ENCODE data around the gene NARF.
"Not testable (repeated sequence)": the region's sequence is repeated elsewhere in the genome, so short reads cannot be mapped to it uniquely, and the experiment has no call there.

Gene NARF

GRCh38 chr17:82449131-82449882, 9.2 kb upstream of the NARF start:
- peak; percentile 61 to 72 for DNase-seq

- peak; percentile 52 to 58 for DNase-seq
Observed at GRCh38 chr17:82449883-82450356, 8.6 kb upstream of the NARF start.

- DNase-seq = peak; percentile 95 to 96
Observed at GRCh38 chr17:82450357-82451106, 8.0 kb upstream of the NARF start, which contains the start of gene CYBC1. Gene CYBC1 (minus strand): TSS chr17:82450752. CDS start chr17:82449254, 1,498 bp downstream.

GRCh38 chr17:82452162-82452561, 6.4 kb upstream of the NARF start:
- DNase-seq = no peak

GRCh38 chr17:82453151-82453550, 5.4 kb upstream of the NARF start:
- DNase-seq = not testable (repeated sequence)

- DNase-seq = not testable (repeated sequence)
Observed at GRCh38 chr17:82453706-82454105, 4.8 kb upstream of the NARF start.

- no peak for DNase-seq
Observed at GRCh38 chr17:82457073-82457928, 1.2 kb upstream of the NARF start.

- no peak for DNase-seq
Observed at GRCh38 chr17:82457929-82458178, 687 bp upstream of the NARF start.

GRCh38 chr17:82458885-82459424, 414 bp downstream of the NARF start:
- no peak for DNase-seq

- DNase-seq = not testable (repeated sequence)
Observed at GRCh38 chr17:82459936-82460335, 1.4 kb downstream of the NARF start.

GRCh38 chr17:82461827-82462524, 3.4 kb downstream of the NARF start:
- DNase-seq = no peak

GRCh38 chr17:82463391-82463790, 4.8 kb downstream of the NARF start:
- DNase-seq = no peak

- no peak for DNase-seq
Observed at GRCh38 chr17:82463925-82464566, 5.5 kb downstream of the NARF start.

GRCh38 chr17:82464567-82464929, 6.0 kb downstream of the NARF start:
- DNase-seq = no peak

- no peak for DNase-seq
Observed at GRCh38 chr17:82465023-82465603, 6.6 kb downstream of the NARF start.

GRCh38 chr17:82468692-82469091, 10.2 kb downstream of the NARF start:
- DNase-seq = no peak

- DNase-seq = no peak
Observed at GRCh38 chr17:82470065-82470464, 11.5 kb downstream of the NARF start.

GRCh38 chr17:82474223-82475010, 15.9 kb downstream of the NARF start:
- DNase-seq = no peak

GRCh38 chr17:82475458-82475857, 16.9 kb downstream of the NARF start:
- no peak for DNase-seq

- DNase-seq = no peak
Observed at GRCh38 chr17:82477934-82478333, 19.4 kb downstream of the NARF start.

GRCh38 chr17:82479602-82480001, 21.1 kb downstream of the NARF start:
- DNase-seq = no peak

Data from stimulated activated CD4-positive, alpha-beta T cell treated with anti-CD3 and anti-CD28 coated beads, Interleukin-2, amount 100 ng/mL, for 24 hours (primary cell).